Measurements from ENCODE around the gene PRG3. TPM values are rescaled to one million over a fixed set of nuclear protein-coding genes. Genes with fewer than 3 reads are reported as not detected.
"Not testable (repeated sequence)": the region's sequence is repeated elsewhere in the genome, so short reads cannot be mapped to it uniquely, and the experiment has no call there.

The PRG3 gene
- total and polyA plus RNA-seq, 9 of the 15 experiments (the other 6 are each of a cell fraction or from before 2014, with no cell fraction given): 0.18 to 0.55 (median 0.38) TPM; not detected in 6

- intact Hi-C loops (cut with micrococcal nuclease) (no loop called here), in situ Hi-C loops (cut with MboI) (no loop called here)
- Histone ChIP-seq H3K36me3 (ENCODE audit: control insufficient read depth, insufficient read depth, low read length) (peaks cover 16% of the 10 kb centered on the region), H3K9me1 (ENCODE audit: control insufficient read depth, insufficient read depth, low read length) (no peaks in the 10 kb centered on the region), H3K9me3 (replicated peaks; ENCODE audit: control insufficient read depth, insufficient read depth, low read depth, low read length) (no peaks in the 10 kb centered on the region), H4K20me1 (replicated peaks; ENCODE audit: control insufficient read depth, insufficient read depth, low read length) (no peaks in the 10 kb centered on the region), H2AFZ (ENCODE audit: low read depth, low read length) (0 out of 2 replicates have a peak within 1 kb of the TSS, but pooled peaks have one; percentile 22), H3K79me2 (ENCODE audit: control insufficient read depth, insufficient read depth, low read length) (peaks cover 31% of the 10 kb centered on the region), H3K4me1 (replicated peaks in 1 of 2; ENCODE audit: control insufficient read depth in 2 of 2, insufficient read depth in 2 of 2, low read length in 2 of 2) (peaks cover 13 to 23% of the 10 kb centered on the region in 2 experiments; a peak in 4 of 5 replicates), H3K27me3 (ENCODE audit: control insufficient read depth in 2 of 2, insufficient read depth in 2 of 2, low read length in 2 of 2) (no peaks in the 10 kb centered on the region; a peak in 2 of 5 replicates), H3K9ac (ENCODE audit: insufficient read depth in 1 of 2, low read depth in 2 of 2, low read length in 2 of 2) (peak within 1 kb of the TSS in 1 of 2 experiments; percentile 42; a peak in 1 of 4 replicates), H3K4me2 (ENCODE audit: insufficient read depth, low read length) (no peak within 1 kb of the TSS), H3K4me3 (no peak within 1 kb of the TSS), H3K27ac (ENCODE audit: extremely low read depth, low read depth, low read length) (no peak within 1 kb of the TSS)
- FAIRE-seq: no peak
- ChIA-PET POLR2A (interaction anchor here (0.8 to 1.1 kb wide), 2 partner anchors 27 to 65 kb away, joined by 3 read pairs; no protein-coding TSS in a partner anchor), CTCF (ENCODE audit: low intra/inter-chr PET ratio) (no interaction called here)
- DNase-seq (ENCODE audit: extremely low read depth in 1 of 4, low spot score in 3 of 4): no peak
- TF ChIP-seq, protein P1, sequence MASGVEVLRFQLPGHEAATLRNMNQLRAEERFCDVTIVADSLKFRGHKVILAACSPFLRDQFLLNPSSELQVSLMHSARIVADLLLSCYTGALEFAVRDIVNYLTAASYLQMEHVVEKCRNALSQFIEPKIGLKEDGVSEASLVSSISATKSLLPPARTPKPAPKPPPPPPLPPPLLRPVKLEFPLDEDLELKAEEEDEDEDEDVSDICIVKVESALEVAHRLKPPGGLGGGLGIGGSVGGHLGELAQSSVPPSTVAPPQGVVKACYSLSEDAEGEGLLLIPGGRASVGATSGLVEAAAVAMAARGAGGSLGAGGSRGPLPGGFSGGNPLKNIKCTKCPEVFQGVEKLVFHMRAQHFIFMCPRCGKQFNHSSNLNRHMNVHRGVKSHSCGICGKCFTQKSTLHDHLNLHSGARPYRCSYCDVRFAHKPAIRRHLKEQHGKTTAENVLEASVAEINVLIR (CRISPR knock-in tag; IDR thresholded peaks at IDR 0.05): no peak
- TF ChIP-seq BCOR (IDR thresholded peaks at IDR 0.05) (no peak), ZFP91 (CRISPR knock-in tag; IDR thresholded peaks at IDR 0.05) (peak; percentile 77; the same call in 1 of the 2 replicates), CREBBP (IDR thresholded peaks at IDR 0.05; ENCODE audit: low read depth, low read length) (no peak)
- no TSS peak for BruUV-seq (replicated peaks)
- 4% methylated on average over 4 of the region's 4 CpGs for WGBS (ENCODE audit: insufficient coverage, low coverage, missing lambda C conversion rate)
- no peak for ATAC-seq
Observed at GRCh38 chr11:57338142-57338541, 42.8 kb downstream of the PRG3 start, which contains the start of gene P2RX3. TSS of gene P2RX3 (plus strand) at chr11:57338352. CDS start at chr11:57338551, 199 bp downstream.

GRCh38 chr11:57336856-57337255 lies 44.1 kb downstream of the PRG3 start:
- Histone ChIP-seq H3K36me3 (ENCODE audit: control insufficient read depth, insufficient read depth, low read length) (peaks cover 29% of the 10 kb centered on the region), H3K4me1 (replicated peaks in 1 of 2; ENCODE audit: control insufficient read depth in 2 of 2, insufficient read depth in 2 of 2, low read length in 2 of 2) (peaks cover 10 to 23% of the 10 kb centered on the region in 2 experiments; a peak in 4 of 5 replicates), H3K79me2 (ENCODE audit: control insufficient read depth, insufficient read depth, low read length) (peaks cover 40% of the 10 kb centered on the region), H2AFZ (ENCODE audit: low read depth, low read length) (peak overlapping the region; percentile 99)
- ATAC-seq; in situ Hi-C loops (cut with MboI); FAIRE-seq; BruUV-seq (replicated peaks); H3K4me3 ChIP-seq; H3K27me3 ChIP-seq (ENCODE audit: control insufficient read depth in 2 of 2, insufficient read depth in 2 of 2, low read length in 2 of 2); H3K9ac ChIP-seq (ENCODE audit: insufficient read depth in 1 of 2, low read depth in 2 of 2, low read length in 2 of 2); H3K4me2 ChIP-seq (ENCODE audit: insufficient read depth, low read length); H3K9me3 ChIP-seq (replicated peaks; ENCODE audit: control insufficient read depth, insufficient read depth, low read depth, low read length); intact Hi-C loops (cut with micrococcal nuclease); H3K27ac ChIP-seq (ENCODE audit: extremely low read depth, low read depth, low read length); DNase-seq (ENCODE audit: extremely low read depth in 1 of 4, low spot score in 3 of 4); H3K9me1 ChIP-seq (ENCODE audit: control insufficient read depth, insufficient read depth, low read length); CTCF ChIA-PET (ENCODE audit: low intra/inter-chr PET ratio); H4K20me1 ChIP-seq (replicated peaks; ENCODE audit: control insufficient read depth, insufficient read depth, low read length): not testable (repeated sequence)
- 82% methylated on average over 6 of the region's 6 CpGs for WGBS (ENCODE audit: insufficient coverage, low coverage, missing lambda C conversion rate)
- POLR2A ChIA-PET: interaction anchor here (3.0 kb wide), 1 partner anchor 11 kb away, joined by 28 read pairs; the partner anchor contains the start of gene TNKS1BP1

All from K562 (cell line).